Stimulated activated CD4-positive, alpha-beta T cell treated with anti-CD3 and anti-CD28 coated beads, TNF-alpha, amount 100 ng/mL, for 24 hours (primary cell): ENCODE data around the gene SPIRE2.
"Not testable (repeated sequence)": the region's sequence is repeated elsewhere in the genome, so short reads cannot be mapped to it uniquely, and the experiment has no call there.

Source experiments
- DNase-seq, 3 experiments: peaks; one replicate each; pipeline ENCODE4 v3.0.0-alpha.2; 2020; ENCODE audit warnings: low read depth in 3 of 3

The SPIRE2 gene

GRCh38 chr16:89806589-89807193, 21.6 kb upstream of the SPIRE2 start:
- DNase-seq: not testable (repeated sequence)

DNA sequence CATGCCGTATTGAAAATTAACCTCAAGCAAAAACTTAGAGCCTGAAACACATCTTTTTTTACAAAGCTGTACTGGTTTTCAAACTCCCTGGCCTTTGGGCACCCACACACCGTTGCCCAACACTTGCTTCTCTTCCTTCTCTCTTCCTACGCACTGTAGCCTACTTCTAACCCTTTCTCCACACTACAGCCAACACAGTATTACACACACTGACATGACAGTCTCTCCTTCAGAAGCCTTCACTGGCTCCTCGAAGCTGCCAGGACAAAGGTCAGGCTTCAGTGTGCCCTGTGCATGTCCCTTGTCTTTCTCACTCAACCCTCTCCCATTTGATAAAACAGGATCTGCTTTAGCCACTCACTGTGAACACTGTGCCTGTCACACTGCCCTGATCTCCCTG, 19.8 kb upstream of the SPIRE2 start:
- no peak for DNase-seq

DNA sequence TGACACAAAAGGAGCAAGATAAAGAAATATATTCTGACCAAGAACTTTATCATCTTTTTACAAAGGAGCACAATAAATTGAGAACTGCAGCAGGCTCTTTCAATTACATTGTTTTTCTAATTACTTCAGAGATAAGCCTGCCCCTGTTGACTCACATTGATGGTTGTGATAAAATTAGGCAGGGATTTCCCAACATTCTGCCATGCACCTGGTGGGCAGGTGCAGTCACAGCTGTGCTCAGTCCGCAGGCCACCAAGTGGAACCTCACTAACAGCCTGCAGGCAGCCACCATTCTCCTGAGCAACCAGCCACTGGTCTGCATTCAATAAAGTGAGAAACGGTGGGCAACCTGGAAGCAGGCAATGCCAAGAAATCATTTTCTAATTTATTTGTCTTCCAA, 17.0 kb upstream of the SPIRE2 start:
- no peak for DNase-seq

GRCh38 chr16:89815639-89816348, 12.5 kb upstream of the SPIRE2 start:
- DNase-seq: no peak

- DNase-seq: not testable (repeated sequence)
These were observed 9.3 kb upstream of the SPIRE2 start for GRCh38 chr16:89818851-89819403.

DNA sequence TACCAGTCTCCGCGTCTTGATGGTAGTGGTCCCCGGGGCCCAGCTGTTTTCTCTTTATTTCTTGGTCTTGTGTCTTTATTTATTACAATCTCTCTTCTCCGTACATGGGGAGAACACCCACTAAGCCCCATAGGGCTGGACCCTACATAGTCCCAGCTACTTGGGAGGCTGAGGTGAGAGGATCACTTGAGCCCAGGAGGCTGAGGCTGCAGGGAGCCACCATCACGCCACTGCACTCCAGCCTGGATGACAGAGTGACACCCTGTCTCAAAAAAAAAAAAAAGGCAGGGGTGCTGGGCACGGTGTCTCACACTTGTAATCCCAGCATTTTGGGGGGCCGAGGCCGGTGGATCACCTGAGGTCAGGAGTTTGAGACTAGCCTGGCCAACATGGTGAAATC, 8.8 kb upstream of the SPIRE2 start:
- not testable (repeated sequence) for DNase-seq

DNA sequence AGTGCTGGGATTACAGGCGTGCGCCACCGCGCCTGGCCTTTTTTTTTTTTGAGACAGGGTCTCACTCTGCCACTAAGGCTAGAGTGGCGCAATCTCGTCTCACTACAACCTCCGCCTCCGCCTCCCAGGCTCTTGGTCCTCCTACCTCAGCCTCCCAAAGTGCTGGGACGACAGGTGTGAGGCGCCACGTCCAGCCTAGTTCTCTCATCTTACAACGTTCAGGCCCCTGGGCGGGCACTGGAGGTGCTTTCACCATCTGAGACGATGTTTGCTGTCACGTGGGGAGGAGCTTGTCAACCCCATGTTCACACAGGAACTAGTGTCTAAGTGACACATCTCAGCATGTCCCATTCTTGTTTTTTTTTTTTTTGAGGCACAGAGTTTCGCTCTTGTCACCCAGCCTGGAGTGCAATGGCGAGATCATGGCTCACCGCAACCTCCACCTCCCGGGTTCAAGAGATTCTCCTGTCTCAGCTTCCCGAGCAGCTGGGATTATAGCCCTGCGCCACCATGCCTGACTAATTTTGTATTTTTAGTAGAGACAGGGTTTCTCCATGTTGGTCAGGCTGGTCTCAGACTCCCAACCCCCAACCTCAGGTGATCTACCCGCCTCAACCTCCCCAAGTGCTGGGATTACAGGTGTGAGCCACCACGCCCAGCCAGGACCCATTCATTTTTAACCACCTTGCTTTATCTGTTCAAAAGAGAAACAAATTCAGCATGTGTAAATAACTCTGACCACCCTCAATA, 6.7 kb upstream of the SPIRE2 start:
- DNase-seq: no peak

DNA sequence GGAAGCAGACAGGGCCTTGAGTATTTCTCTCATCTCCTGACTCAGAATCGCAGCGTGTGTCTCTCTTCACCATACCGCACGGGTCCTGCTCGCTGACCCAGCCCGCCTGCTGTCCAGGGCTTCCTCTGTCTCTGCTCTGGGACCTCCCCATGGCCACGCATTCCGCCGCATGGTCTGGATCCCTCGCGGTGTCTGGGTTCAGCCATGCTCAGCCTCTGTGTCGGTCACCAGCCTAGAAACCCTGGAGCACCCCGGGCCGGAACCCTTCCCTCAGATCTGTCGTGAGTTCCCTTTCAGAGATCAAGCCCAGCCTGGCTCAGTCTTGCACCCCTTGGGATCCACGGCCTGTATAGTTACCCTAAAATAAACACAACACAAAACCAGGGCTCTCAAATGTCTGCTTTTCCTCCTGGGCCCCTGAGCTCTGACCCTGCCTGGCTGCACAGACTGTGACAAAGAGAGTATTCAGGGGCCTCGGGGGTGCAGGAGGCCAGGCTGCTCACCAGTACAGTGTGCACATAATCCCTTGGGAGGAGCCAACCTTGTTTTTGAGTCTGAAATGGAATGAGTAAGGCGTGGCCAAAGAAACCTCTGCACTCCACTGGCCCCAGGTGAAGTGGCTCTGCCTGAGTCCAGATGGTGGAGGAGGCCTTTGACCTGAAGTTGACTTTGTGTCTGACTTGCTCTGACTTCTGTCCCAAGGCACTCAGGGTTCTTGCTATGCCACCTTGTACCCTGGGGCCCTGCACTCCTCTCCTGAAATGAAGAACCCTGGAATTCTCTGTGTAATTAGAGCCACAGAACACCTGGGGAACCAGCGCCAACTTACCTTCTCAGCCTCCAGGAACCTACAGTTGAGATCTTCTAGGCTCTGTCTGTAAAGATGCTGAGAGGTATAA, 5.8 kb upstream of the SPIRE2 start:
- DNase-seq: no peak

- no peak for DNase-seq
These were observed 5.0 kb upstream of the SPIRE2 start for GRCh38 chr16:89823087-89823823.

DNA sequence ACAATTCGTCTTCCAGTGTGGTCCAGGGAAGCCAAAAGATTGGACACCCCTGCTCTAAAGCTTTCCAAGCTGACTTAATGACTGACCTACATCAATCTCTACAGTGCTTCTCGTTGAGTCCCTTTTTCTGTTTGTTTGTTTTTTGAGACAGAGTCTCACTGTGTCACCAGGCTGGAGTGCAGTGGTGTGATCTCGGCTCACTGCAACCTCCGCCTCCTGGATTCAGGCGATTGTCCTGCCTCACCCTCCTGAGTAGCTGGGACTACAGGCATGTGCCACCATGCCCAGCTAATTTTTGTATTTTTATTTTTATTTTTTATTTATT, 4.5 kb upstream of the SPIRE2 start:
- not testable (repeated sequence) for DNase-seq

DNA sequence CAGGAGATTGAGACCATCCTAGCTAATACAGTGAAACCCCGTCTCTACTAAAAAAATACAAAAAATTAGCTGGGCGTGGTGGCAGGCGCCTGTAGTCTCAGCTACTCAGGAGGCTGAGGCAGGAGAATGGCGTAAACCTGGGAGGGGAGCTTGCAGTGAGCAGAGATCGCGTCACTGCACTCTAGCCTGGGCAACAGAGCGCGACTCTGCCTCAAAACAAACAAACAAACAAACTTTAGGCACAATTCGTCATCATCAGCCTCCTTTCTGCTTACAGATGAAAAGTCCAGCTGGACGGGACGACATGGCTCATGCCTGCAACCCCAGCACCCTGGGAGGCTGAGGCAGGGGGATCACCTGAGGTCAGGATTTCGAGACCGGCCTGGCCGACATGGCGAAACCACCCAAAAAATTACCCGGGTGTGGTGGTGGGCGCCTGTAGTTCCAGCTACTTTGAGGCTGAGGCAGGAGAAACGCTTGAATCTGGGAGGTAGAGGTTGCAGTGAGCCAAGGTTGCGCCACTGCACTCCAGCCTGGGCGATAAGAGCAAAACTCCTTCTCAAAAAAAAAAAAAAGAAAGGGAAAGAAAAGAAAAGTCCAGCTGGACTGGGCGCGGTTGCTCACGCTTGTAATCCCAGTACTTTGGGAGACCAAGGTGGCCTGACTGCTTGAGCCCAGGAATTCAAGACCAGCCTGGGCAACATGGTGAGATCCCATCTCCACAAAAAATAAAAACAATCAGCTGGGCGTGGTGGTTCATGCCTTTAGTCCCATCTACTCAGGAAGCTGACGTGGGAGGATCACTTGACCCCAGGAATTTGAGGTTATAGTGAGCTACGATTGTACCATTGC, 1.5 kb upstream of the SPIRE2 start:
- DNase-seq: no peak

- DNase-seq: no peak
These were observed 684 bp upstream of the SPIRE2 start for GRCh38 chr16:89827383-89828198.

DNA sequence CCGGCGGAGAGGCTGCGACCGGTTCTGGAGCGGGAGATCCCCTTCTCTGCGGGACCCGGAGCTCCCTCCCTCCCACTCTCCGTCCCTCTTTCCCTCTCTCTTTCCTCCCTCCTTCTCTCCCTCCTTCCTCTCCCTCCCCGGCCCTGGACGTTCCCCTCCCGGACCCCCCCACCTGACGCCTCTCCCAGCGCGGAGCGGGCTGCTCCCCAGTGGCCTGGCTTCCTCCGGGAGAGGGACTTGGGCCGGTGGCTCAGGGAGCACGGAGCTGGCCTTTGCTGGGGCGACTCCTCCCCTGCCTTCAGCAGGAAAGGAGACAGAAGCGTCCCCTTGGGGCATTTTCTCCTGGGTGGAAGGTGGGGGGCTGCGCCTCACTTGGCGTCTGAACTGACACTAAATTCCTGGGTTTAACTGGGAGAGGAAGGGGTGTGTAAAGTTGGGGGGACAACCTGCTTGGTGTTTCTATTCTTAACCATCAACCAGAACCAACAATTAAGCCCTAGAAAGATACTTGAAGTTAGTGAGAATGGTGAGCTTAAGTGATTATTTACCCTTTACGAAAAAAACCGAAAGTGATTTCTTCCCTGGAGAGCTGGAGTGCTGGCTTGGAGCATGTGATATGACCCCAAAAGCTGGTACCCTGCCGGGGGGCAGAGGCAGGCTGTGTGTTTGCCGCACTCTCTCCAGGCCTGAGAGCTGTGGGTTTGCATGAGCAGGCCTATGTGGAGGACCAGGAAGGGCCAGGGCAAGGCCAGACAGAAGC, 775 bp downstream of the SPIRE2 start:
- no peak for DNase-seq

GRCh38 chr16:89829630-89830437, 1.6 kb downstream of the SPIRE2 start:
- no peak for DNase-seq

GRCh38 chr16:89831810-89832328, 3.6 kb downstream of the SPIRE2 start:
- DNase-seq: no peak

DNA sequence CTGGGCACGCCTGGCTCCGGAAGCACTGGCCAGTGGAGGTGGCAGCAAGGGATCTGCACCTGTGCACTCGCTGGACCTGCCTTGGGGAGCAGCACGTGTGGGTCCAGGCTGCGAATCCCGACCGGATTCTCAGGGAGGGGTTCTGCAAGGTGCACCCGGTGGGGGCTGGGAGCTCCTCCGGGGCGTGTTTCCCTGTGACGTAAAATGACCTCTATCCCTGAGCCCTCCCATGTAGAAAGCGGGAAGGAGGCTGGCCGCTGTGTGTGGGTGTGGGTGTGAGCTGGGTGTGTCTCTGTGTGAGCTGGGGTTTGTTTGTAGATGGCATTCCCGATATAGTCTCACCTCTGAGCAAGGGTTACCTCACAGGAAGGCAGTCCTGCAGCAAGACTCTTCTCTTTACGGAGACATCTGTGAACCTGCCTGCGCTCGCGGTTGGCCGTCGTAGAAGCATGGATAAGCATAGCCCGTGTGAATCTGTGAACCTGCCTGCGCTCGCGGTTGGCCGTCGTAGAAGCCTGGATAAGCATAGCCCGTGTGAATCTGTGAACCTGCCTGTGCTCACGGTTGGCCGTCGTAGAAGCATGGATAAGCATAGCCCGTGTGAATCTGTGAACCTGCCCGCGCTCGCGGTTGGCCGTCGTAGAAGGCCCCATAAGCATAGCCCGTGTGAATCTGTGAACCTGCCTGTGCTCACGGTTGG, 5.5 kb downstream of the SPIRE2 start:
- DNase-seq: not testable (repeated sequence)
